GM12878 (cell line): ENCODE data around the gene LRRC51.
"Not testable (repeated sequence)": the region's sequence is repeated elsewhere in the genome, so short reads cannot be mapped to it uniquely, and the experiment has no call there.

Experiments
- CHD4 ChIP-seq: fragments of 200-600 bp; sonication (generic); IDR thresholded peaks from 2 replicates; pipeline ENCODE4 v1.6.1; 2016; ENCODE audit warnings: mild to moderate bottlenecking
- EP300 ChIP-seq, 2 experiments: fragments of 150-350 bp in 1 of 2; IDR thresholded peaks; 2 replicates each; pipeline ENCODE4 v1.6.1; 2011 to 2012; ENCODE audit warnings: low read depth in 2 of 2, low read length in 2 of 2, borderline replicate concordance in 1 of 2, improper control_type of control experiment in 1 of 2, inconsistent platforms in 1 of 2; ENCODE audit not compliant: control insufficient read depth in 1 of 2
- KAT2A ChIP-seq: conservative IDR thresholded peaks from 2 replicates; pipeline ENCODE4 v1.6.1; 2011; ENCODE audit warnings: low read depth, low read length; ENCODE audit not compliant: control insufficient read depth
- SMAD1 ChIP-seq: fragments of 450-650 bp; IDR thresholded peaks from 2 replicates; pipeline ENCODE4 v1.6.1; 2018; ENCODE audit warnings: mild to moderate bottlenecking, low read depth; ENCODE audit not compliant: partially characterized antibody
- SP1 ChIP-seq: IDR thresholded peaks from one replicate; pipeline ENCODE4 v1.6.1; 2011; ENCODE audit warnings: low read depth, low read length
- TAF1 ChIP-seq: IDR thresholded peaks from 2 replicates; pipeline ENCODE4 v1.6.1; 2011; ENCODE audit warnings: mild to moderate bottlenecking, low read depth, low read length, borderline replicate concordance
- TBL1XR1 ChIP-seq: IDR thresholded peaks from 2 replicates; pipeline ENCODE4 v1.6.1; 2012; ENCODE audit warnings: low read depth, low read length, improper control_type of control experiment
- YY1 ChIP-seq: IDR thresholded peaks from 2 replicates; pipeline ENCODE4 v1.6.1; 2011; ENCODE audit warnings: low read depth, mild to moderate bottlenecking, low read length
- ZBED1 ChIP-seq: IDR thresholded peaks from 2 replicates; pipeline ENCODE4 v1.6.1; 2016; ENCODE audit warnings: borderline replicate concordance
- TF ChIP-seq, protein P1 (sequence below), 3 experiments: IDR thresholded peaks in 2 of 3; conservative IDR thresholded peaks in 1 of 3; 2 replicates each; pipeline ENCODE4 v1.5.1; 2011; ENCODE audit warnings: low read depth in 3 of 3, low read length in 3 of 3, mild to moderate bottlenecking in 3 of 3, control low read depth in 2 of 3, moderate library complexity in 2 of 3, inconsistent platforms in 1 of 3, mixed read lengths in 1 of 3; ENCODE audit not compliant: control insufficient read depth in 2 of 3, insufficient read depth in 1 of 3; ENCODE audit errors: extremely low read depth in 1 of 3
- TF ChIP-seq, protein P2 (sequence below): IDR thresholded peaks from 2 replicates; pipeline ENCODE4 v1.6.1; 2012; ENCODE audit warnings: low read length, inconsistent platforms
- TF ChIP-seq, protein P3 (sequence below): IDR thresholded peaks from 2 replicates; pipeline ENCODE4 v1.6.1; 2012; ENCODE audit warnings: low read depth, low read length, improper control_type of control experiment
- TF ChIP-seq, protein P4 (sequence below): fragments of 450-650 bp; IDR thresholded peaks from 2 replicates; pipeline ENCODE4 v1.6.1; 2017; ENCODE audit warnings: mild to moderate bottlenecking

DNA sequence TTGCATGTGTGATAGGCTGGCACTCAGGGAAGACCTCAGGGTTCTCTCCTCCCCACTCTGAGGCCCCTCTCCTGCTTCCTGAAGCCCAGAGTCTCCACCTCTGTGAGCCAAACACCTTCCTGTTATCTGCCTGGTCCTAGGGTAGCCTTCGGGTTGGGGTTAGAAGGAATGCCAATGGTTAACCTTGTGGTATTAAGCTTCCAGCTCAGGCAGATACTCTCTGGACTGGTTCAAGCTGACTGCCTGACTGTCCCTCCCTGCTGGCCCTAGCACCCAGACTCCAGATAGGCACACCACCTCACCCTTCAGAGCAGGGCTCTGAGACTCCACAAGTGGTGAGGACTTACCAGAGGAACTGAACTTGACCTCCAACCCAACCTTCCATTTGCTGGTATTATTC is 61.9 kb downstream of the LRRC51 start:
- TF ChIP-seq ZBED1; EP300 (IDR thresholded peaks at IDR 0.05; ENCODE audit: borderline replicate concordance in 1 of 2, control insufficient read depth in 1 of 2, low read depth in 2 of 2, low read length in 2 of 2); YY1; CHD4; SMAD1; TBL1XR1; TAF1; KAT2A; SP1: not testable (repeated sequence)
- TF ChIP-seq, protein P1, sequence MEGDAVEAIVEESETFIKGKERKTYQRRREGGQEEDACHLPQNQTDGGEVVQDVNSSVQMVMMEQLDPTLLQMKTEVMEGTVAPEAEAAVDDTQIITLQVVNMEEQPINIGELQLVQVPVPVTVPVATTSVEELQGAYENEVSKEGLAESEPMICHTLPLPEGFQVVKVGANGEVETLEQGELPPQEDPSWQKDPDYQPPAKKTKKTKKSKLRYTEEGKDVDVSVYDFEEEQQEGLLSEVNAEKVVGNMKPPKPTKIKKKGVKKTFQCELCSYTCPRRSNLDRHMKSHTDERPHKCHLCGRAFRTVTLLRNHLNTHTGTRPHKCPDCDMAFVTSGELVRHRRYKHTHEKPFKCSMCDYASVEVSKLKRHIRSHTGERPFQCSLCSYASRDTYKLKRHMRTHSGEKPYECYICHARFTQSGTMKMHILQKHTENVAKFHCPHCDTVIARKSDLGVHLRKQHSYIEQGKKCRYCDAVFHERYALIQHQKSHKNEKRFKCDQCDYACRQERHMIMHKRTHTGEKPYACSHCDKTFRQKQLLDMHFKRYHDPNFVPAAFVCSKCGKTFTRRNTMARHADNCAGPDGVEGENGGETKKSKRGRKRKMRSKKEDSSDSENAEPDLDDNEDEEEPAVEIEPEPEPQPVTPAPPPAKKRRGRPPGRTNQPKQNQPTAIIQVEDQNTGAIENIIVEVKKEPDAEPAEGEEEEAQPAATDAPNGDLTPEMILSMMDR (IDR thresholded peaks at IDR 0.05 in 2 of 3, conservative IDR thresholded peaks at IDR 0.05 in 1 of 3; ENCODE audit: control insufficient read depth in 2 of 3, extremely low read depth in 1 of 3, insufficient read depth in 1 of 3, low read depth in 3 of 3, low read length in 3 of 3) = not testable (repeated sequence)
- TF ChIP-seq, protein P2, sequence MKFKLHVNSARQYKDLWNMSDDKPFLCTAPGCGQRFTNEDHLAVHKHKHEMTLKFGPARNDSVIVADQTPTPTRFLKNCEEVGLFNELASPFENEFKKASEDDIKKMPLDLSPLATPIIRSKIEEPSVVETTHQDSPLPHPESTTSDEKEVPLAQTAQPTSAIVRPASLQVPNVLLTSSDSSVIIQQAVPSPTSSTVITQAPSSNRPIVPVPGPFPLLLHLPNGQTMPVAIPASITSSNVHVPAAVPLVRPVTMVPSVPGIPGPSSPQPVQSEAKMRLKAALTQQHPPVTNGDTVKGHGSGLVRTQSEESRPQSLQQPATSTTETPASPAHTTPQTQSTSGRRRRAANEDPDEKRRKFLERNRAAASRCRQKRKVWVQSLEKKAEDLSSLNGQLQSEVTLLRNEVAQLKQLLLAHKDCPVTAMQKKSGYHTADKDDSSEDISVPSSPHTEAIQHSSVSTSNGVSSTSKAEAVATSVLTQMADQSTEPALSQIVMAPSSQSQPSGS = not testable (repeated sequence)
- TF ChIP-seq, protein P3, sequence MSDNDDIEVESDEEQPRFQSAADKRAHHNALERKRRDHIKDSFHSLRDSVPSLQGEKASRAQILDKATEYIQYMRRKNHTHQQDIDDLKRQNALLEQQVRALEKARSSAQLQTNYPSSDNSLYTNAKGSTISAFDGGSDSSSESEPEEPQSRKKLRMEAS = not testable (repeated sequence)
- TF ChIP-seq, protein P4, sequence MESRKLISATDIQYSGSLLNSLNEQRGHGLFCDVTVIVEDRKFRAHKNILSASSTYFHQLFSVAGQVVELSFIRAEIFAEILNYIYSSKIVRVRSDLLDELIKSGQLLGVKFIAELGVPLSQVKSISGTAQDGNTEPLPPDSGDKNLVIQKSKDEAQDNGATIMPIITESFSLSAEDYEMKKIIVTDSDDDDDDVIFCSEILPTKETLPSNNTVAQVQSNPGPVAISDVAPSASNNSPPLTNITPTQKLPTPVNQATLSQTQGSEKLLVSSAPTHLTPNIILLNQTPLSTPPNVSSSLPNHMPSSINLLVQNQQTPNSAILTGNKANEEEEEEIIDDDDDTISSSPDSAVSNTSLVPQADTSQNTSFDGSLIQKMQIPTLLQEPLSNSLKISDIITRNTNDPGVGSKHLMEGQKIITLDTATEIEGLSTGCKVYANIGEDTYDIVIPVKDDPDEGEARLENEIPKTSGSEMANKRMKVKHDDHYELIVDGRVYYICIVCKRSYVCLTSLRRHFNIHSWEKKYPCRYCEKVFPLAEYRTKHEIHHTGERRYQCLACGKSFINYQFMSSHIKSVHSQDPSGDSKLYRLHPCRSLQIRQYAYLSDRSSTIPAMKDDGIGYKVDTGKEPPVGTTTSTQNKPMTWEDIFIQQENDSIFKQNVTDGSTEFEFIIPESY = not testable (repeated sequence)
